ENCODE measurements around the gene ANKRA2. TPM values are rescaled to one million over a fixed set of nuclear protein-coding genes. Genes with fewer than 3 reads are reported as not detected.

ANKRA2 gene
- total RNA-seq, 1 donor, result 19.9 TPM

GRCh38 chr5:73603998-73604397 is 38.6 kb upstream of the ANKRA2 start:
- no peak overlapping the region for H3K4me3 ChIP-seq (ENCODE audit: low read depth, low read length)
- no peak for TF ChIP-seq CTCF (IDR thresholded peaks at IDR 0.05; ENCODE audit: insufficient read depth, low read depth, low read length)
- peak; percentile 53 for DNase-seq (ENCODE audit: low read depth)

- no peak for TF ChIP-seq CTCF (IDR thresholded peaks at IDR 0.05; ENCODE audit: insufficient read depth, low read depth, low read length)
- H3K4me3 ChIP-seq (ENCODE audit: low read depth, low read length), result no peak overlapping the region
- DNase-seq (ENCODE audit: low read depth), result no peak
Measured at GRCh38 chr5:73599380-73599779, 33.9 kb upstream of the ANKRA2 start.

- no peak for DNase-seq (ENCODE audit: low read depth)
- H3K4me3 ChIP-seq (ENCODE audit: low read depth, low read length), result no peak overlapping the region
Measured at GRCh38 chr5:73596705-73597328, 31.4 kb upstream of the ANKRA2 start.

GRCh38 chr5:73592551-73592950 is 27.1 kb upstream of the ANKRA2 start:
- no peak for TF ChIP-seq CTCF (IDR thresholded peaks at IDR 0.05; ENCODE audit: insufficient read depth, low read depth, low read length)
- no peak for DNase-seq (ENCODE audit: low read depth)
- no peak overlapping the region for H3K4me3 ChIP-seq (ENCODE audit: low read depth, low read length)

More at GRCh38 chr5:73596705-73597328, 31.4 kb upstream of the ANKRA2 start:
- TF ChIP-seq CTCF (IDR thresholded peaks at IDR 0.05; ENCODE audit: insufficient read depth, low read depth, low read length), result peak; percentile 57

GRCh38 chr5:73591698-73592501 is 26.5 kb upstream of the ANKRA2 start:
- DNase-seq (ENCODE audit: low read depth), result peak; percentile 86
- no peak for TF ChIP-seq CTCF (IDR thresholded peaks at IDR 0.05; ENCODE audit: insufficient read depth, low read depth, low read length)
- H3K4me3 ChIP-seq (ENCODE audit: low read depth, low read length), result no peak overlapping the region

GRCh38 chr5:73591102-73591695 is 25.8 kb upstream of the ANKRA2 start:
- TF ChIP-seq CTCF (IDR thresholded peaks at IDR 0.05; ENCODE audit: insufficient read depth, low read depth, low read length), result peak; percentile 75
- DNase-seq (ENCODE audit: low read depth), result peak; percentile 94
- H3K4me3 ChIP-seq (ENCODE audit: low read depth, low read length), result no peak overlapping the region

Data from fibroblast of villous mesenchyme (primary cell).